NCI-H187 treated with DMSO at 0.1 percent for 48 hours (cell line): ENCODE measurements around the gene PRKAR2B.

Experiments
- DNase-seq: peaks from one replicate; lab custom pipeline; 2025; lab: John Stamatoyannopoulos, UW

The PRKAR2B gene

GRCh38 chr7:107044347-107045194, at the start of gene PRKAR2B:
PRKAR2B (plus strand) TSS chr7:107044705; CDS start chr7:107044908, 203 bp downstream.
- no peak for DNase-seq

DNA sequence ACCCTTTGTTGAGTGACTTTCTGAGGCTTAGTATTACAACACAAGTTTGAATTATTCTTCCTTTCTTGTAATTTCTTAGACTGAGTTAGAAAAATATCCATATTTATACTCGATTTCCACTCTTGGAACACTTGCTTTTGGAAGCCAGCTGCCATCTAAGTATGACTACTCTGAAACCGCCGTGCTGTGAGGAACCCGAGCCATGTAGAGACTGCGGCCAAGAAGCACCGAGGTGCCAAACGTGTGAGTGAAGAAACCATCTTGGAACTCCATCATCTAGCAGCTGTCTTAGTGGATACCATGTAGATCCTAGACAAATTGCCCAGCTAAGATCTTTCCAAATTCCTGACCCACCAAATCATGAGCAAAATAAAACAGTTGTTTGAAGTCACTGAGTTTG, 49.7 kb upstream of the PRKAR2B start:
- no peak for DNase-seq

DNA sequence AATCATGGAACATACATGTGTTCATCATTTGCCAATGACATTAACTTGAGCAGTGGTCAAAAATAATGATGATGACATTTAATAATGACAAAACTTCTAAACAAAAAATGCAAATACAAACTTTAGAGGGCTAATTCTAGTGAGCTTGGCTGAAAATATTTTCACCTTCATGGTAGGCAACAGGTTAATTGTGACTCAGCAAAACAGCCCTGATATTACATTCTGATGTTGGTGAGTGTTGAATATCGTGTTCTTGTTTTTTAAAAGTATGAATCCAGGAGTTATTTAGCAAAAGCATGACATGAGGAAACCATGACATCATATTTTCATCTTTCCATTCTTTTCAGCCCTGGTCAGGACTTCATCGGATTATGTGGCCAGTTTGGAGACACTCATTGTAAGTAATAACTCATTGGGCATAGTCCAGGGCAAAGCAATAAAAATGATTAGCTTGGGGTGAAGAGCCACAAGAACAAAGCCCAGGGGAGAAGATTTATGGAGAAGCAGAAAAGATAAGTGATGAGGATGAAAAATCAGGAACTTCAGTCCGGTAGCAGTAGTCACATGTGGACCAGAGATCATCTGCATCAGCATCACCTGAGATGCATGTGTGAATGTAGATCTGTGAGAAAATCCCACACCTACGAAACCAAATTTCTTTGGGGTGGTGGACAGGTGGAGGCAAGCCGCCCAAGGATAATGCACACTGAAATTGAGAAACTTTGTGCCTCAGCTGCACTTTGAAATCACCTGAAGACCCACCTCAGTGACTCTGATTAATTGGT, 46.8 kb upstream of the PRKAR2B start:
- no peak for DNase-seq

DNA sequence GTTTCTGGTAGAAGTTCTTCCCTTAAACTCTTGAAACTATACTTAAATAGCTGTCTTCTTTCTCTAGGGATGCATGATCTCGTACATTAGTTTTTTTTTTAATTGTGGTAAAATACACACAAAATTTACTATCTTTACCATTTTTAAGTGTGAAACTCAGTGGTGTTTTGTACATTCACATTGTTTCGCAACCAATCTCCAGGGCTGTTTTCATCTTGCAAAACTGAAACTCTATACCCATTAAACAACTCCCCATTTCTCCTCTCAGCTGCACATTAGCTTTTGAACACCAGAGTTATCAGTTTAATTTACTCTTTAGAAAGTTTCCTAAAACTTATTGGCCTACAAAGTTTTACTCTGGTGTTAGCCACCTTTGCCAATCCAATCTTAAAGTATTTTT, 45.5 kb upstream of the PRKAR2B start:
- no peak for DNase-seq

- no peak for DNase-seq
Measured at GRCh38 chr7:107001490-107001889, 43.0 kb upstream of the PRKAR2B start.

DNA sequence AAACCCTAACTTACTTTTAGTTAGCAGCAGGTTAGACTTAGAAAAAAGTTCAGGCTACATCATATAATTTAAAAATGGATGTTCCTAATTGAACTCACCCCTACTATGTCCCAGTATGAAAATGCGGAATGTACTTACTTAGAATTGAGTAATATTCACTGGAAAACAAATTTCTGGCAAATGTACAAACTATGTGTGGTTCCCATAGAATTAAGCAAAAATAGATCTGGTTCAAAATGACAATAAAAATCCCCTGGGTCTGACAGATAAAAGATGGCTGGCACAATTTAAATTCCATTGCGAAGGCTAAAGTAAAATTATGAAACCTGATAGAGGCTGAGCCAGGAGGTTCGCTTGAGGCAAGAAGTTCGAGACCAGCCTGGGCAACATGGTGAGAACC, 42.4 kb upstream of the PRKAR2B start:
- DNase-seq, result no peak

- DNase-seq, result no peak
Measured at GRCh38 chr7:107002529-107002998, 41.9 kb upstream of the PRKAR2B start.

GRCh38 chr7:107007007-107007891, 37.3 kb upstream of the PRKAR2B start:
- DNase-seq, result no peak

DNA sequence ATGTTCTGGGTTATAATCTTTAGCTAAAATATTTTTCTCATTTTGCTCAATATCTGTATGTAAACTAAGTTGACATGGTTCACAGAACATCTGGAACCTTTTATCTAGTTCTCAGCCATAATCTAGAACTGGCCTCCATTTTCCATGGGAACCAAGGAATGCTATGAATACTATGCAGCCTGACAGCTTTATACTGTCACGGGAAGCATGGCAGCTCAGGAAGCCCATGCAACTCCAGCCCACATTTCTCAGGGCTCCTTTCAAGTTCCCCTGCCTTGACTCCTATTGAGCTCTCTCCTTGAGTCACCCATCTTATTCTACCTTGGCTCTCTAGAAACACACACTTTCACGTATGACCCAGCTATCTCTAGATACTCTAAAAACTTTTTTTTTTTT, 36.6 kb upstream of the PRKAR2B start:
- DNase-seq, result no peak

- no peak for DNase-seq
Measured at GRCh38 chr7:107009846-107010203, 34.7 kb upstream of the PRKAR2B start.

DNA sequence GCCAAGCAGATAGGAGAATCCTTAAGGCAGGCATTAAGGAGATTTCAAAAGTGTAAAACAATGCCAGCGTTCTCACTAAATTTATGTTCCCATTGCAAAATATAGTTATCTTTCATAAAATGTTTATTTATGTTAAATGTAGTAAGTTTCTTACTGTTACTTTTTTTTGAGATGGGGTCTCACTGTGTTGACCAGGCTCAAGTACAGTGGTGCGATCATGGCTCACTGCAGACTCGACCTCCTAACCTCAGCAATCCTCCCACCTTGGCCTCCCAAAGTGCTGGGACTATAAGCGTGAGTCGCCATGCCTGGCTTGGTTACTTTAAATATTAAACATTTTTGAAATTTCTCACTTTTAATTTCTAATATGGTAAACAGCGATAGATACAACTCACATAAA, 31.8 kb upstream of the PRKAR2B start:
- DNase-seq, result no peak

GRCh38 chr7:107014387-107015023, 30.0 kb upstream of the PRKAR2B start:
- DNase-seq, result no peak

DNA sequence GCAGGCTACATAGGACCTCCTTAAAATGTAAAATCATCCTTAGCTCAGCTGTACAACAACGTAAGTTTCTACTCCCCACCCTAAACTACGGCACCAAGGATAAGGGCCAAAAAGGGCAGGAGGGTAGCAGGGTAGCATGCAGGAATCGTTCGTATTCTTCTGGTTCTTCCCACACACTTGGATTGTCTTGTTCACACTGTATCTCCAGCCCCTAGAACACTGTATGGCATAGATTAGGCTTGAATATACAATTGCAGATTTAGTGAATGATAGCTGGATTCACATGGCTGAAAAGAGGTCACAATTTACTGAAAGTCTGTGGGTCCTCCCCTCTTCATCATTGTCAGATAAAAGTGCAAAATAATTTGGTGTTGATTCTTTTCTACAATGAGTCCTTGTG, 28.2 kb upstream of the PRKAR2B start:
- no peak for DNase-seq

DNA sequence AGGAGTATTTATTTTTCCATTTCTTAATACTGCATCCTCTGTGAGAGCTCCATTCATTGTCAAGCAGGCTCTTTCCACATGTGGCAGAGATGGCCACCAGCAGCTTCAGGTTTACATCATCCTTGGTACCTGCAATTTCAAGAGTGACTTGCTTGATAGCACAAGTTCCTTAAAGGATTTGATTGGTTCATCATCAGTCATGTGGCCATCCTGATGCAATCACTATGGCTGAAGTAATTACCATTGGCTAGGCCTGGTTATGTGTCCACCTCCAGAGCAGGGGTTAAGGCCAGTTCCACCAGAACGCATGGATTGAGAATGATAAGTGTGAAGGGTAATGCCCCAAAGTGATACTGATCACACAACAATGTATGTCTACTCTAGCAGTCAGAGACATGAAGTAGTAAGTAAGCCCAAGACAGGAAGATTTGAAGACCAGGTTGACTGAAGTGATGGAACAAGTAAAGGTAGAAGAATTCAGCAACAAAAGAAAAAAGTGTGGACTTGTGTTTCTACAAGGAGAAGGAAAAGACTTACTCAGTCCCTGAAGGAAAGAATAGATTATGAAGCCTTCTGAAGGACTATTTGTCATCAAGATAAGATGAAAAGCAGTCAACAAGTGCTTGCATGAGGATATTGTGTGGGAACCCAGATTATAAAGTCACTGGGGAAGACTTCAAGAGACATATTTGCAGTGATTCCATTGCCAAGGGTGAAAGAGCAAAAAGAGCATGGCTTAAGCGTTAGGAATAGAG, 26.4 kb upstream of the PRKAR2B start:
- no peak for DNase-seq

DNA sequence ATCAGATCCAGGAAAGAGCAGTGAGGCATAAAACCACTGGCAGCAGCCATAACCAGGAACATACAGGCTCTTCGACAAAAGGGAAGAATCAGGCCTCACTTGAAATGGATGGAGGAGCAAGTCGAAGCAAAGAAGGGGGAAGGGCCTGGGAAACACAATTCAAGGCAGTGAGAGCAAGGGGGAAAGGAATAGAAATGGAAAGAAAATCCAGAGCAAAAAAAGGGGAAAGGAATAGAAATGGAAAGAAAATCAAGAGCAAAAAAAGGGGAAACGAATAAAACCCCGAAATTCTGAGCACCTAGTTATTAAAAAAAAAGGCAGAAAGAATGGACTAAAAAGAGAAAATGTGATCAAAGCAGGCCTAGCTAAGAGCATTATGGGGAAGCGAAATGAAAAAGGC, 24.1 kb upstream of the PRKAR2B start:
- DNase-seq, result no peak

DNA sequence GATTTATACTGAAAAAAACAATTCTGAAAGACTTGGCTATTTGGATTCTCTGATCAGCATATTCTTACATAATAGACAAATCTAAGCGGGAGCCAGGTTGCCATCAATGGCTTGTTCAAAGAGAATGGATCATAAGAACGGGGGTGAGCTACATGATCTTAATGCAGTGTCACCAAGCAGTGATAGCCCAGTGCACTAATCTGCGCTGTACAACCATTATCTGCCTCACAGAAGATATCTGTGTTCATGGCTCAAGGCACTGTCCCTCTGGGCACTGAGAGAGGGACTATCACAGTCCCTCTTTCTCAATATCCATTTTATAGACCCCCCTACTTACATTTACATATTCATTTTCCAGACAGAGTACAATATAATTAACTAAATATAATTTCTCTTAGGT, 22.9 kb upstream of the PRKAR2B start:
- DNase-seq, result no peak

GRCh38 chr7:107023522-107024151, 20.9 kb upstream of the PRKAR2B start:
- DNase-seq, result no peak

GRCh38 chr7:107024906-107025305, 19.6 kb upstream of the PRKAR2B start:
- no peak for DNase-seq

DNA sequence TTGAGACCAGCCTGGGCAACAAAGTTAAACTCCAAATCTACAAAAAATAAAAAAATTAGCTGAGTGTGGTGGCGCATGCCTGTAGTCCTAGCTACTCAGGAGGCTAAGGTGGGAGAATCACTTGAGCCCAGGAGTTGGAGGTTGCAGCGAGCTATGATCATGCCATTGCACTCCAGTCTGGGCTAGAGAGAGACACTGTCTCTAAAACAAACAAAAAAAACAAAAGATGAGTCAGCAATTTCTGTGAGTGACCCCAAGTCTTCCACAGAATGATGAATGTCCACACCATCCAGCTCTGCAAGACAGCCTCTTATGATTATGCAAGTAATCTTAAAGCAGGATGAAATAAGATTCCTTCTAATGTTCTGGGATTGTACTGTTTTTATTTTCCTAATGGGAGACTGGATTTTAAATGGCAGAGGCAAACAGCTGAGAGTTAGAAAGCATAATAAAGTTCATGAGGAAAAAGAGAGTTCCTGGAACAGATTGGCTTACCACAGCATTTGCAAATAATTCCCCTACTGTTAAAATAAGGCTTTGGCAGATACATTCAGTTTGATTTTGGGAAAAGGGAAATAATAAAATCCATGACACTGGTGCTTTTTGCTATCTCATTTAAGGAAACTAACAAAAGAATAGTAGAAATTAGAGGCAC, 18.9 kb upstream of the PRKAR2B start:
- no peak for DNase-seq

GRCh38 chr7:107026166-107026565, 18.3 kb upstream of the PRKAR2B start:
- no peak for DNase-seq
